ENCODE measurements around the gene LARGE2.

GRCh38 chr11:45881708-45882368 is 40.6 kb upstream of the LARGE2 start:
- TF ChIP-seq CTCF (IDR thresholded peaks at IDR 0.05): no peak
- no peak for TF ChIP-seq POLR2A (IDR thresholded peaks at IDR 0.05)
- TF ChIP-seq EP300 (IDR thresholded peaks at IDR 0.05; ENCODE audit: low read depth): no peak
- no peak for TF ChIP-seq POLR2AphosphoS5 (IDR thresholded peaks at IDR 0.05)

Measured in transverse colon (tissue), 4 donors.